DOHH2 (cell line): ENCODE measurements around the gene PYDC1.
"Not testable (repeated sequence)": the region's sequence is repeated elsewhere in the genome, so short reads cannot be mapped to it uniquely, and the experiment has no call there.

Experiments
- EZH2phosphoT487 ChIP-seq: fragments of 200-600 bp; sonication (generic); IDR thresholded peaks from 2 replicates; pipeline ENCODE4 v1.6.1; 2017; ENCODE audit warnings: borderline replicate concordance, mild to moderate bottlenecking, antibody characterized with exemption, low read length, moderate library complexity, mixed read lengths
- TF ChIP-seq, protein P1 (sequence below): fragments of 200-600 bp; sonication (generic); IDR thresholded peaks from one replicate; pipeline ENCODE4 v1.5.1; 2014; ENCODE audit warnings: antibody characterized with exemption, mild to moderate bottlenecking, low read depth, low read length; ENCODE audit not compliant: poor library complexity, severe bottlenecking

DNA sequence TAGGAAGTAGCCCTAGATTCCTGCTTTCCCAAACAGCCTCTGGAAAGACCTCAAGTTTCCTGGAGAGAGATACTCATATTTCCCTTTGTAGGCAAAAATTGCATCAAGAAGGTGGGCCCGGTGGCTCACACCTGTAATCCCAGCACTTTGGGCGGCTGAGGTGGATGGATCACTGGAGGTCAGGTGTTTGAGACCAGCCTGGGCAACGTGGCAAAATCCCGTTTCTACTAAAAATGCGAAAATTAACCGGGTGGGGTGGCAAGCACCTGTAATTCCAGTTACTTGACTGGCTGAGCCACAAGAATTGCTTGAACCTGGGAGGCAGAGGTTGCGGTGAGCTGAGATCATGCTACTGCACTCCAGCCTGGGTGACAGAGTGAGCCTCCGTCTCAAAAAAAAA lies 16.8 kb downstream of the PYDC1 start:
- TF ChIP-seq, protein P1, sequence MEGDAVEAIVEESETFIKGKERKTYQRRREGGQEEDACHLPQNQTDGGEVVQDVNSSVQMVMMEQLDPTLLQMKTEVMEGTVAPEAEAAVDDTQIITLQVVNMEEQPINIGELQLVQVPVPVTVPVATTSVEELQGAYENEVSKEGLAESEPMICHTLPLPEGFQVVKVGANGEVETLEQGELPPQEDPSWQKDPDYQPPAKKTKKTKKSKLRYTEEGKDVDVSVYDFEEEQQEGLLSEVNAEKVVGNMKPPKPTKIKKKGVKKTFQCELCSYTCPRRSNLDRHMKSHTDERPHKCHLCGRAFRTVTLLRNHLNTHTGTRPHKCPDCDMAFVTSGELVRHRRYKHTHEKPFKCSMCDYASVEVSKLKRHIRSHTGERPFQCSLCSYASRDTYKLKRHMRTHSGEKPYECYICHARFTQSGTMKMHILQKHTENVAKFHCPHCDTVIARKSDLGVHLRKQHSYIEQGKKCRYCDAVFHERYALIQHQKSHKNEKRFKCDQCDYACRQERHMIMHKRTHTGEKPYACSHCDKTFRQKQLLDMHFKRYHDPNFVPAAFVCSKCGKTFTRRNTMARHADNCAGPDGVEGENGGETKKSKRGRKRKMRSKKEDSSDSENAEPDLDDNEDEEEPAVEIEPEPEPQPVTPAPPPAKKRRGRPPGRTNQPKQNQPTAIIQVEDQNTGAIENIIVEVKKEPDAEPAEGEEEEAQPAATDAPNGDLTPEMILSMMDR: not testable (repeated sequence)
- not testable (repeated sequence) for TF ChIP-seq EZH2phosphoT487
